Activated naive CD4-positive, alpha-beta T cell treated with anti-CD3 and anti-CD28 coated beads for 36 hours (primary cell): ENCODE measurements around the gene LDB2. TPM values are rescaled to one million over a fixed set of nuclear protein-coding genes. Genes with fewer than 3 reads are reported as not detected.

Source experiments
- CTCF ChIA-PET: fragments of 350-600 bp; sonication (Branson Sonifier 250); formaldehyde crosslinking; loops from one replicate; lab custom pipeline; 2021; ENCODE audit warnings: antibody characterized with exemption; lab: Charles Lee
- DNase-seq: peaks from one replicate; pipeline ENCODE4 v3.0.0-alpha.2; 2020
- H3K27ac Mint-ChIP-seq: one replicate; pipeline ENCODE4 v1.8.0; 2021; ENCODE audit warnings: mild to moderate bottlenecking, mixed read lengths
- H3K27me3 Mint-ChIP-seq: one replicate; pipeline ENCODE4 v1.8.0; 2021; ENCODE audit warnings: low read depth, mixed read lengths
- H3K36me3 Mint-ChIP-seq: one replicate; pipeline ENCODE4 v1.8.0; 2021; ENCODE audit warnings: low read depth, mixed read lengths
- H3K4me1 Mint-ChIP-seq: one replicate; pipeline ENCODE4 v1.8.0; 2021; ENCODE audit warnings: low read depth, mixed read lengths
- H3K4me3 Mint-ChIP-seq: one replicate; pipeline ENCODE4 v1.8.0; 2021; ENCODE audit warnings: mild to moderate bottlenecking, moderate library complexity, mixed read lengths
- H3K9me3 Mint-ChIP-seq: one replicate; pipeline ENCODE4 v1.8.0; 2021; ENCODE audit warnings: mixed read lengths
- intact Hi-C: fragments of 100-400 bp; cut with micrococcal nuclease; formaldehyde crosslinking; loops from one replicate; pipeline ENCODE4 v1.15.1; 2023
- total RNA-seq, 2 experiments: library from RNA; stranded (reverse); gene quantifications; one replicate each; pipeline ENCODE4 v1.2.3, GENCODE V29; 2021

LDB2 gene
- total RNA-seq, 2 experiments from 2014 or later = not detected

DNA sequence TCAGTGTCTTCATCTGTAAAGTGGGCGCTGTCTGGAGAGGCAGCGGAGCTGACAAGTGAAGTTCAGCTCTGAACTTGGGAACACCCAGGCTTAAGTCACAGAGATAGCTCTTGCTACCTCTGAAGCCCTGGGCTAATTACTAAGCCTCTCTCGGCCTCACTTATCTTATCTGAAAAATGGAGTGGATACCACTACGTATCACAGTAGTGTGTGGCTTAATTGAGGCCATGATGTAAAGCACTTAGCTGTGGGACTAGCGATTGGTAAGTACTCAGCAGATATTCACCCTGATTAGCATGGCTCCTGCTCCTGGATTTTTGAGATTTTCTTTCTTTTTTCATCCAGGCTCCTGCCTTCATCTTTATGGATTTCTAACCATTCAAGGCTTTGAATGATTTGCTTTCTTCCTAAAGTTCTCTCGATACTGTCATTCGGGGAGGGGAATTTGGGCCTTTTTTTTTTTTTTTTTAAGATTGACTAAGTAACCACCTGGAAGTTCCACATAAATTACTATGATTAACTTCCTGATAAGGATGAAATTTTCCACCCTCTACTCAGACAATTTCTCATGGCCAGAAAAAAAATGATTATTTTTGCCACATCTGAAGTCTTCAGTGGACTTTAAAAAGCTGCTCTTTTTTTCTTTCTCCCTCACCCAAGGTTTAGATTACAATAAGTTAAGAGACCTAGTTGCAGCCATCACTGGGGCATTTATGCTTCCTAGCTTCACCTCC, 17.1 kb downstream of the LDB2 start:
- Mint-ChIP-seq H3K27ac (no peak overlapping the region), H3K4me1 (peaks cover 2% of the 10 kb centered on the region), H3K36me3 (no peaks in the 10 kb centered on the region), H3K27me3 (no peaks in the 10 kb centered on the region), H3K4me3 (no peak overlapping the region), H3K9me3 (no peaks in the 10 kb centered on the region)
- intact Hi-C loops = no loop called here
- no peak for DNase-seq
- CTCF ChIA-PET = no interaction called here

DNA sequence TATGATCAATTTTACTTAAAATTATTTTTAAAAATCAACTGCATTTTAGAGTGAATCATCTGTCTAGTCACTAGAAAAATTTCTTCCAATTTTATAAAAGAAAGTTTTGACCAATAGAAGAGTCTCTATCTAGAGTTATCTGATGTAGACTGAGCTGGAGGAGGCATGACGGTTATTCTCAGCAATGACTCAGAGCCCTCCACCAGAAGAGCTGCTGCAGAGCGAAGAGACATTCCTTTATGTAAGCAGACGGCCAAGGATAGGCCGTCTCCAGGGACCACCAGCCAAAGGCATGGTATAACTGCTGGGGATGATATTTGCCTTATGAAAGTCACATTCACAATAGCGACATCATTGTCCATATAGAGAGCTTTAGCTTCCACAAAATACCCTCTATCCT, 23.0 kb downstream of the LDB2 start:
- DNase-seq = no peak
- intact Hi-C loops = no loop called here
- Mint-ChIP-seq H3K9me3 (no peaks in the 10 kb centered on the region), H3K4me3 (no peak overlapping the region), H3K4me1 (no peaks in the 10 kb centered on the region), H3K27ac (no peak overlapping the region), H3K36me3 (no peaks in the 10 kb centered on the region), H3K27me3 (no peaks in the 10 kb centered on the region)
- CTCF ChIA-PET = interaction anchor here (0.6 to 1.0 kb wide), 2 partner anchors 143 to 506 kb away, joined by 3 to 6 read pairs; no protein-coding TSS in a partner anchor

DNA sequence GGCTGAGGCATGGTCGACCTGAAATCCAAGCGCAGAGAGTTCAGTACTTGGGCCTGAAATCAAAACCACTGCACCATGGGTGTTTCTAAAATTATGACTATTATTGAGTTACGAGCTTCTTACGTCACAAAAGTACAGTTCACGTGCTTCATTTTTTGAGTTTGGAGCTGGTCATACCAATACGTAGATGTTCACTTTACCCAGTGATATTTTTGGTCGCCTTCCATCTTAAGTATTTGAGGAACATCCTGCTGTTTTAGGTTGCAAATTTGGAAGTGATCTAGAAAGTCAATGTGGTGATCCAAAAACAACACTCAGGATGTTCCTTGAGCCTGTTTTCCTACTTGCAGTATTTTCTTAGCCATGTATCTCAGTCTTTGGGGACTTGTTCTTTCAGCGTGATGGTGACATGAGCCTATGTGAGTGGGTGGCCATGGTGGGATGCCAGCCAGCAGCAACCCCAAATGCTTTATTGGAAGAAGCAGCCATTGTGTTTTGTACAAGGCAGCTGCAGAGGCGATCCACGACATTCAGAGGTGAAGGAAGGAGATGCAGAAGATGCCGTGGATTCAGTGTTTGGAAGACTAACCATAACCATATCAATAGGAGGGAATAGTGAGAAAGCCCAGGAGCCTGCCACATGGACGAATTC, 28.7 kb downstream of the LDB2 start:
- Mint-ChIP-seq H3K36me3 (no peaks in the 10 kb centered on the region), H3K27me3 (no peaks in the 10 kb centered on the region), H3K9me3 (no peaks in the 10 kb centered on the region), H3K4me3 (no peak overlapping the region), H3K4me1 (no peaks in the 10 kb centered on the region), H3K27ac (no peak overlapping the region)
- intact Hi-C loops = no loop called here
- CTCF ChIA-PET = no interaction called here
- no peak for DNase-seq

DNA sequence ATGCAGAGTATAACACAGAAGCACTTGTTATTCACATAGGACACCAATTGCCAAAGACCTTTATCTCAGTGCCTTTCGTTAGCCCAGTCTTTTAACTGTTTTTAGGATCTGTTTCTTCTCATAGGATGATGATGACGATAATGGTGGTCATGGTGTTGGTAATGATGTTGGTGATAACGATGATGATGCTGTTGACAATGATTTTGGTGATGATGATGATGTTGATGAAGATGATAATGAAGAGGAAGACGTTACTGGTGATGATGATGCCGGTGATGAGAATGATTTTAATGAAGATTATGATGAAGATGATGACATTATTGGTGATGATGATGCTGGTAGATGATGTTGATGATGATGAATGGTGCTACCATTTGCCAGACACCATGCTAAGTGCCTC, 29.8 kb downstream of the LDB2 start:
- DNase-seq = no peak
- intact Hi-C loops = no loop called here
- Mint-ChIP-seq H3K27ac (no peak overlapping the region), H3K9me3 (no peaks in the 10 kb centered on the region), H3K36me3 (no peaks in the 10 kb centered on the region), H3K27me3 (no peaks in the 10 kb centered on the region), H3K4me1 (no peaks in the 10 kb centered on the region), H3K4me3 (no peak overlapping the region)
- CTCF ChIA-PET = no interaction called here

DNA sequence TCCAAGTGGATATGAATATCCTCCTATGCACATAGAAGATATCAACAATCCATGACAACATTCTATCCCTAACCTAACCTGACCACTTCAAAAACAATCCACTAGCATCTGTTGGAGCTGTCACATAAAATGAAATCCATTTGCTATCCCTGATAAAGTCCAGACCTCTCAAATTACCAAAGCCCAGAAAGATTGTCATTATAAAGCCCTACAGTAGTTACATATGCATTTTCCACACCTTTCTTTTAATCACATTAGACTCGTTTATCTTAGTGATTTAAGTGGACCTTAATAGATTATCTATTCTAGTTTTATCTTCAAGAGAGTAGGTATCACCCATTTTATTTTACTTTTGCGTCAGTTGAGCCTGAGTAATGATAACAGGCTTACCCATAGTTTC, 30.6 kb downstream of the LDB2 start:
- no peak for DNase-seq
- no peak overlapping the region for H3K27ac Mint-ChIP-seq
- no peaks in the 10 kb centered on the region for H3K9me3 Mint-ChIP-seq
- no peaks in the 10 kb centered on the region for H3K36me3 Mint-ChIP-seq
- no peak overlapping the region for H3K4me3 Mint-ChIP-seq
- no peaks in the 10 kb centered on the region for H3K27me3 Mint-ChIP-seq
- intact Hi-C loops = no loop called here
- CTCF ChIA-PET = no interaction called here
- H3K4me1 Mint-ChIP-seq = no peaks in the 10 kb centered on the region

DNA sequence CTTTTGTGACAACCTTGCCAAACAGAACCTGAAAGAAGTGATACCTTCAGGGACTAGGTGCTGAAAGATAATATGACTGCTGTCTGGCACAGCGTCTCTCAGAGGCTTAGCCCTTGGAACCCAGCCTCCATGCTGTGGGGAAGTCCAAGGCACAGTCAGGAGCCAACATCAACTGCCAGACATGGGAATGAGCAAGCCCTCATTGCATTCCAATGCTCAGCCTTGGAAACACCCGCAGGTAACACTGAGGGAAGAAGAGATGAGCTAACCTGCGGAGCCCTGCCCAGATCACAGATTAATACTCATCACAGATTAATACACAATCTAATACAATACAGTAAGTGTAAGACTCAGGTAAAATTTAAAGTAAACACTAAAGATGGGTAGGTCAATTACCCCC, 31.5 kb downstream of the LDB2 start:
- CTCF ChIA-PET = no interaction called here
- H3K27me3 Mint-ChIP-seq = no peaks in the 10 kb centered on the region
- H3K36me3 Mint-ChIP-seq = no peaks in the 10 kb centered on the region
- H3K9me3 Mint-ChIP-seq = no peaks in the 10 kb centered on the region
- H3K27ac Mint-ChIP-seq = no peak overlapping the region
- intact Hi-C loops = no loop called here
- H3K4me1 Mint-ChIP-seq = no peaks in the 10 kb centered on the region
- H3K4me3 Mint-ChIP-seq = no peak overlapping the region
- no peak for DNase-seq

DNA sequence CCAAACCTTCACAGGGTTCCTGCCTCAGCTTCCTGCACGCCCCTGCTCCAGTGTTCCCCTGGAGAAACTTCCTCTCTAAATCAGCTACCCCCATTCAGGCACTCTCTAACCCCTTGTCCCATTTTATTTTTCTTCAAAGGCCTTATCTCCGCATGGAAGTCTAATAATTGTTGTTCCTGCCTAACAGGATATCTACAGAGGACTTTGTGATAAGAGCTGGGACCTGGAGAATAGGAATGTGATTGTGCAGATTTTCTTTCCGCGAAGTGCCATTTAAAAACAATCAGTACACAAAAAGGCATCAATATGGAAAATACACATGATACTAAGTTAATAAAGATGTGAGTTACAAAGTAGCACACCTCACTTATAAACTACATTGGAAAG, 32.6 kb downstream of the LDB2 start:
- CTCF ChIA-PET = no interaction called here
- no peaks in the 10 kb centered on the region for H3K27me3 Mint-ChIP-seq
- no peak for DNase-seq
- H3K4me1 Mint-ChIP-seq = no peaks in the 10 kb centered on the region
- no peaks in the 10 kb centered on the region for H3K36me3 Mint-ChIP-seq
- H3K9me3 Mint-ChIP-seq = no peaks in the 10 kb centered on the region
- intact Hi-C loops = no loop called here
- H3K4me3 Mint-ChIP-seq = no peak overlapping the region
- no peak overlapping the region for H3K27ac Mint-ChIP-seq

DNA sequence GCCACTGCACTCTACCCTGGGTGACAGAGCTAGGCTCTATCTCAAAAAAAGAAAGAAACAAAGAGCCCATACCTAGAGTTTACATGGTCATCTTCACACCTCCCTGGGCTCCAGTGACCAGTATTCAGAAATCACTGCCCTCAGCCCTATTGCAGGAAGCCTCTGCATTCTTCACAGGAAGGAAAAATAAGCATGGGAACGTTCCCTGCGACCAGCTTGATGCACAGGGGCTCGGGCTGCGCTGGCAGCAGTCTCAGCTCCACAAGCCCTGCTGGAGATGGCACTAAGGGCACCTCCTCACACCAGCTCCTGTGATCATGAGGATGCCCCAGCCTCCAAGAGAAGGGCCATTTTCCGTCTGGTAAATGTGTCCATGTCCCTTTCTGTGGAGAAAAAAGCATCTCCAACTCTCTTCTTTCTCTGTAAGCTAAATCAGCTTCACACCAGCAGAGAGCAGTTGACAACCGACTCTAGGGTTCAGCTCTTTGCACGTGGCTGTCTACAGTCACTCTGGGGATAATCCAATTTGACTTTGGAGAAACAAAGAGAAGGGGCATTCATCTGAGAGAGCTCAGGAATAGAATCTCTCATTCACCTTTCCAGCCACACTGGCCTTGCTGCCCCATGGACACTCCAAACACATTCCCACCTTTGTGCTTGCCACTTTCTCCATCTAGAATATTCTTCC, 33.1 kb downstream of the LDB2 start:
- no peaks in the 10 kb centered on the region for H3K4me1 Mint-ChIP-seq
- DNase-seq = no peak
- H3K36me3 Mint-ChIP-seq = no peaks in the 10 kb centered on the region
- no peak overlapping the region for H3K27ac Mint-ChIP-seq
- intact Hi-C loops = no loop called here
- no peak overlapping the region for H3K4me3 Mint-ChIP-seq
- CTCF ChIA-PET = no interaction called here
- no peaks in the 10 kb centered on the region for H3K9me3 Mint-ChIP-seq
- H3K27me3 Mint-ChIP-seq = no peaks in the 10 kb centered on the region

DNA sequence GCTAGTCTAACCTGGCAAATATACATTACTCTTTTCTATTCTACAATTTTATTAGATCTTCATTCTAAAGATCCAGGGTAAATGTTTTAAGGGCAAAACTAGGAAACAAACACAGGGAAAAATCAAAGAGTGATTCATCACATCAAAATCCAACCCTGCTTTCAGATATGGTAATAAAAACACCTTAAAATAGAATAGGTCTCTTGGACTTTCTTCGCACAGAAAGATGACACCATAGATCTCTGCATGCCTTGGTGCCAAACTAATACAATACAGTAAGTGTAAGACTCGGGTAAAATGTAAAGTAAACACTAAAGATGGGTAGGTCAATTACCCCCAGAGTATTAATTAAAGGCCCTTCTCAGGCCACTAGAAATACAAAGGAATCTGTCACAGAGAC, 34.2 kb downstream of the LDB2 start:
- no peaks in the 10 kb centered on the region for H3K9me3 Mint-ChIP-seq
- no peak overlapping the region for H3K27ac Mint-ChIP-seq
- no peak overlapping the region for H3K4me3 Mint-ChIP-seq
- DNase-seq = no peak
- intact Hi-C loops = no loop called here
- no peaks in the 10 kb centered on the region for H3K36me3 Mint-ChIP-seq
- CTCF ChIA-PET = no interaction called here
- H3K27me3 Mint-ChIP-seq = no peaks in the 10 kb centered on the region
- no peaks in the 10 kb centered on the region for H3K4me1 Mint-ChIP-seq

DNA sequence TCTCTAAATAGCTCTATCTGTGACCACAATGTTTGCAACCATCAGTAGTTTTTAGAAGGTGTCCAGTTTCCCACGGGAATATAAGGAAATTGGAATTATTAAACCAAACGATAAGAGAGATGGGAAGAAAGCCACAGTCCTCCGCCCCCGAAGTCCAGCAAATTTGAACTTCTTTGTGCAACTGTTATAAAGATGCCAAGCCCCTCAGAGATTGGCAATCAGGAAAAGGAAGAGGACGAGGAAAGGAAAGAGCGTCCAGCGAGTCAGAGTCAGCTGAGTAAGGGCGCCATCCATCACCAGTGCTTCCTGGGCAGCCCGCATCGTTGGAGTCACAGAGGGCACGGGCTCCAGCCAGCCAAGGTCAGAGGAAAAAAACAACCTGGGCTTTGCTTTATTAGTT, 35.7 kb downstream of the LDB2 start:
- Mint-ChIP-seq H3K36me3 (no peaks in the 10 kb centered on the region), H3K27ac (no peak overlapping the region), H3K9me3 (no peaks in the 10 kb centered on the region), H3K4me3 (no peak overlapping the region), H3K27me3 (no peaks in the 10 kb centered on the region), H3K4me1 (no peaks in the 10 kb centered on the region)
- intact Hi-C loops = no loop called here
- CTCF ChIA-PET = no interaction called here
- no peak for DNase-seq

DNA sequence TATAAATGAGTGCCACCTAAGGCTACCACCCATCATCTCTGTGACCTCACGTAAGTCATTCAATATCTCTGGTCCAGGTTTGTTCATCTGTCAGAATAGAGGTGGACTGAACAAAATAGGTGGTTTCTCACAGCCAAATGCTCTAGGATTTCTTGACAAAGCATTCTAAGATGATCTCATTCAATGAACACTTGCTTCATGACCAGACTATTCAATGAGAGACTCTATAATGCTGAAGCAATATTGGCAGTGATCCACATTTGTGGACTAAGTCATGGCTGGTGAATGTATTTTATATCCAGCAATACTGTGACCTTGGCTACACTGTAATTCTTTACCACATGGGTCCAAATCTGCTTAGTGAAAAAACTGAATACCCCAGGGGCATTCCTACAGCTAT, 37.9 kb downstream of the LDB2 start:
- Mint-ChIP-seq H3K27ac (no peak overlapping the region), H3K4me3 (no peak overlapping the region), H3K9me3 (no peaks in the 10 kb centered on the region), H3K27me3 (no peaks in the 10 kb centered on the region), H3K4me1 (no peaks in the 10 kb centered on the region), H3K36me3 (no peaks in the 10 kb centered on the region)
- no peak for DNase-seq
- intact Hi-C loops = no loop called here
- CTCF ChIA-PET = no interaction called here

DNA sequence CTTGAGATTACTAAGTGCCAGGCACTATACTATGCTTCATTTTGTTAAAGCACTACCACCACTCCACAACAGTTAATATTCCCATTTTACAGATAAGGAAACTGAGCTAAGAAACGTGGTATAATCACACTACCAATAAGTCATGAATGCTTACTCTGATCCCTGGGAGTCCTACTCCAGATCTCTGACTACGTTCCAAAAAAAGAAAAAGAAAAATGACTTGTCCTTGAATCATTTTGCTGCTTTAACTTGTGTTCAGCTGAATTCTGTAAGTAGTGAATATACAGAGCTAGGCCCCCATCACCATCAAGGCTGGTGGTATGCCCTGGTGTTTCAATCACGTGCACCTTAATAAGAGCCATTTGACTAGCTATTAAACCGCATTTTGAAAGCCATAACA, 39.4 kb downstream of the LDB2 start:
- DNase-seq = no peak
- Mint-ChIP-seq H3K4me3 (no peak overlapping the region), H3K27ac (no peak overlapping the region), H3K27me3 (no peaks in the 10 kb centered on the region), H3K36me3 (no peaks in the 10 kb centered on the region), H3K9me3 (no peaks in the 10 kb centered on the region), H3K4me1 (no peaks in the 10 kb centered on the region)
- intact Hi-C loops = no loop called here
- CTCF ChIA-PET = interaction anchor here (0.8 kb wide), 1 partner anchor 570 kb away, joined by 4 read pairs; no protein-coding TSS in a partner anchor

DNA sequence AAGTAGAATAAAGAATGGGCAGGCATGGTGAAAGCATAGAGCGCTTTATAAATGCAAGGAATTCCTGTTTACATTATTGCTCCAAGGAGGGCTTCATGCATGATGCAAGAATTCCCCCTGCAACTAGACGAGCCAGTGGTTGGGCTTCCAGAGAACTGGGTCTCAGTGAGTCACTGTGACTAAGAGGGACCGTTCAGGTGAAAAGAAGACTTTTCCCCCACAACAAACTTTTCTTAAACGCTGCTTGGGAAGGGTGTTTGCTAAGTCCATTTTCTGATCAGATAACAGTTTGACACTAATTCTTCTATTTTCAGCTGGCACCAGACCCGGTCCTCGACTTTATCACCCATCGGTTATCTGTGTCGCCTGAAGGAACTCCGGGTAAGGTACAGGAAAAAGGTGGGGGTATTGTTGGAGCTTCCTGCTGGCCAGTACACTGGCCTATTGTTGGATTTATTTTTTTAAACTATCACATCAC, 40.1 kb downstream of the LDB2 start:
- H3K36me3 Mint-ChIP-seq = no peaks in the 10 kb centered on the region
- H3K9me3 Mint-ChIP-seq = no peaks in the 10 kb centered on the region
- CTCF ChIA-PET = no interaction called here
- intact Hi-C loops = no loop called here
- H3K4me3 Mint-ChIP-seq = no peak overlapping the region
- no peak for DNase-seq
- H3K27me3 Mint-ChIP-seq = no peaks in the 10 kb centered on the region
- no peaks in the 10 kb centered on the region for H3K4me1 Mint-ChIP-seq
- H3K27ac Mint-ChIP-seq = no peak overlapping the region
